Astrocyte (in vitro differentiated cells and primary cell): ENCODE measurements around the gene ENTPD2. TPM values are rescaled to one million over a fixed set of nuclear protein-coding genes. Genes with fewer than 3 reads are reported as not detected.

Experiments used
- DNase-seq: peaks from one replicate; pipeline ENCODE4 v3.0.0-alpha.2; 2010; ENCODE audit warnings: low read depth
- FAIRE-seq: peaks from 2 replicates; lab custom pipeline; 2011; peaks lifted over from hg19 to GRCh38; lab: Jason Lieb, UNC
- H2AFZ ChIP-seq: 2 replicates; pipeline ENCODE4 v1.6.0; 2012; ENCODE audit warnings: low read depth, low read length, inconsistent platforms
- H3K27ac ChIP-seq: 2 replicates; pipeline ENCODE4 v1.5.1; 2011; ENCODE audit warnings: low read depth, low read length, inconsistent platforms
- H3K27me3 ChIP-seq: 2 replicates; pipeline ENCODE4 v1.6.0; 2011; ENCODE audit warnings: low read length, inconsistent platforms; ENCODE audit not compliant: insufficient read depth
- H3K36me3 ChIP-seq: 2 replicates; pipeline ENCODE4 v1.5.1; 2011; ENCODE audit warnings: low read length, inconsistent platforms; ENCODE audit not compliant: insufficient read depth
- H3K4me1 ChIP-seq: 2 replicates; pipeline ENCODE4 v1.5.1; 2011; ENCODE audit warnings: low read length, inconsistent platforms; ENCODE audit not compliant: insufficient read depth
- H3K4me2 ChIP-seq: 2 replicates; pipeline ENCODE4 v1.6.0; 2012; ENCODE audit warnings: low read length, inconsistent platforms
- H3K4me3 ChIP-seq: 2 replicates; pipeline ENCODE4 v1.5.1; 2011; ENCODE audit warnings: low read depth, mild to moderate bottlenecking, low read length, inconsistent platforms; ENCODE audit not compliant: insufficient read depth
- H3K79me2 ChIP-seq: 2 replicates; pipeline ENCODE4 v1.6.0; 2012; ENCODE audit warnings: mild to moderate bottlenecking, low read length, inconsistent platforms; ENCODE audit not compliant: insufficient read depth
- H3K9ac ChIP-seq: 2 replicates; pipeline ENCODE4 v1.6.0; 2012; ENCODE audit warnings: mild to moderate bottlenecking, low read length, inconsistent platforms
- H3K9me3 ChIP-seq: 2 replicates; pipeline ENCODE4 v1.5.1; 2012; ENCODE audit warnings: low read depth, mild to moderate bottlenecking, low read length, inconsistent platforms; ENCODE audit not compliant: insufficient read depth
- H4K20me1 ChIP-seq: 2 replicates; pipeline ENCODE4 v1.6.0; 2012; ENCODE audit warnings: low read length, inconsistent platforms; ENCODE audit not compliant: insufficient read depth
- H3K27ac Mint-ChIP-seq: one replicate; pipeline ENCODE4 v1.8.0; 2021; ENCODE audit warnings: mild to moderate bottlenecking, mixed read lengths; ENCODE audit not compliant: unreplicated experiment
- H3K27me3 Mint-ChIP-seq: one replicate; pipeline ENCODE4 v1.8.0; 2021; ENCODE audit warnings: low read depth, mixed read lengths; ENCODE audit not compliant: unreplicated experiment
- H3K36me3 Mint-ChIP-seq: one replicate; pipeline ENCODE4 v1.8.0; 2021; ENCODE audit warnings: low read depth, mixed read lengths; ENCODE audit not compliant: unreplicated experiment
- H3K4me1 Mint-ChIP-seq: one replicate; pipeline ENCODE4 v1.8.0; 2021; ENCODE audit warnings: low read depth, mixed read lengths; ENCODE audit not compliant: unreplicated experiment
- H3K4me3 Mint-ChIP-seq: one replicate; pipeline ENCODE4 v1.8.0; 2021; ENCODE audit warnings: mild to moderate bottlenecking, moderate library complexity, mixed read lengths; ENCODE audit not compliant: unreplicated experiment
- H3K9me3 Mint-ChIP-seq: one replicate; pipeline ENCODE4 v1.8.0; 2021; ENCODE audit warnings: mild to moderate bottlenecking, mixed read lengths; ENCODE audit not compliant: unreplicated experiment
- EZH2 ChIP-seq: IDR thresholded peaks from 2 replicates; pipeline ENCODE4 v1.6.1; 2012; ENCODE audit warnings: mild to moderate bottlenecking, low read length, inconsistent platforms; ENCODE audit not compliant: insufficient read depth
- total RNA-seq: library from RNA; stranded (reverse); gene quantifications from 2 replicates; pipeline ENCODE4 v1.2.1, GENCODE V29; 2021
- TF ChIP-seq, protein P1 (sequence below): IDR thresholded peaks from 2 replicates; pipeline ENCODE4 v1.5.1; 2011; ENCODE audit warnings: low read depth, mild to moderate bottlenecking, inconsistent platforms, low read length, moderate library complexity; ENCODE audit not compliant: insufficient read depth

The ENTPD2 gene
- total RNA-seq, 1 donor from 2014 or later, result 0.14 TPM

DNA sequence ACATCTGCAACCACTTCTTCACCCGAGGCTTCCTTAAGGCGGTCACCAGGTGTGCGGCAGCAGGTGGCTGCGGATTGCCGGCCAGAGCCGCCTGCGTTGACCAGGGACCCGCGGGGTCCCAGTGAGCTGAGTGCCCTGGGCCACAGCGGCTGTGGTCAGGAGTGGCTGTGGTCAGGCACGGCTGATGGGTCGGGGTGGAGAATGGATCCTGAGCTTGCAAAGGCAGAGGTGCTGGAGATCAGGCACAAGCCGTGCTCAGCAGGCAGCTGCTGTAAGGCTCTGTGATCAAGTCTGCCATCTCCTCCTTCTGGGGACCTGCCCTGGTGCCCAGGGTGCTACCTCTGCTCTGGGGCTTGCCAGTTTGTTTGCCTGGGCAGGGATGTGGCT is 25.5 kb upstream of the ENTPD2 start:
- no peak overlapping the region for H2AFZ ChIP-seq
- no peak for FAIRE-seq

DNA sequence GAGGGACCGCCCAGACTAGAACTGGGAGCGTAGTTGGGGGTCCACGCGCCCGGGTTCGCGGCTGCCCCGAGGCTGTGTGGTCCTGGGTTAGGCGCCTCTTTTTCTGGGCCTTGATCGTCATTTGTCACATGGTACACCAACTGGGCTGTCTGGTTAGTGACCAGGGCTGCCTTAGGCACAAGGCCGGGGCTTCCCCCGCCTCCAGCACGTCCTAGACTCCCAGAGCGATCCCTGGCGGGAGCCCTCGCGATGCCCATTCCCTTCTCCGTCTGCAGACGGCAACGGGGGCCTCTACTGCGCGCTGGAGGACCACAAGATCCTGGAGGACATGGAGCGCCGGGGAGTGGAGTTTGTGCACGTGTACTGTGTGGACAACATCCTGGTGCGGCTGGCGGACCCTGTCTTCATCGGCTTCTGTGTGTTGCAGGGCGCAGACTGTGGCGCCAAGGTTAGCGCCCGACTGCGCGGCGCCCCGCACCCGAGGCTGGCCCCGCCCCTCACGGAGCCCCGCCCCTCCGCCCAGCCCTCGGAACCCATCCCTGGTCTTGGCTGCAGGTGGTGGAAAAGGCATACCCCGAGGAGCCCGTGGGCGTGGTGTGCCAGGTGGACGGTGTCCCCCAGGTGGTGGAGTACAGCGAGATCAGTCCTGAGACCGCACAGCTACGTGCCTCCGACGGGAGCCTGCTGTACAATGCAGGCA is 25.0 kb upstream of the ENTPD2 start:
- Mint-ChIP-seq H3K36me3 (peaks cover 6% of the 10 kb centered on the region), H3K27me3 (peaks cover 30% of the 10 kb centered on the region), H3K27ac (no peak overlapping the region), H3K9me3 (no peaks in the 10 kb centered on the region), H3K4me1 (peaks cover 11% of the 10 kb centered on the region), H3K4me3 (peak overlapping the region; percentile 62)
- peaks cover 22% of the 10 kb centered on the region for H4K20me1 ChIP-seq
- TF ChIP-seq, protein P1, sequence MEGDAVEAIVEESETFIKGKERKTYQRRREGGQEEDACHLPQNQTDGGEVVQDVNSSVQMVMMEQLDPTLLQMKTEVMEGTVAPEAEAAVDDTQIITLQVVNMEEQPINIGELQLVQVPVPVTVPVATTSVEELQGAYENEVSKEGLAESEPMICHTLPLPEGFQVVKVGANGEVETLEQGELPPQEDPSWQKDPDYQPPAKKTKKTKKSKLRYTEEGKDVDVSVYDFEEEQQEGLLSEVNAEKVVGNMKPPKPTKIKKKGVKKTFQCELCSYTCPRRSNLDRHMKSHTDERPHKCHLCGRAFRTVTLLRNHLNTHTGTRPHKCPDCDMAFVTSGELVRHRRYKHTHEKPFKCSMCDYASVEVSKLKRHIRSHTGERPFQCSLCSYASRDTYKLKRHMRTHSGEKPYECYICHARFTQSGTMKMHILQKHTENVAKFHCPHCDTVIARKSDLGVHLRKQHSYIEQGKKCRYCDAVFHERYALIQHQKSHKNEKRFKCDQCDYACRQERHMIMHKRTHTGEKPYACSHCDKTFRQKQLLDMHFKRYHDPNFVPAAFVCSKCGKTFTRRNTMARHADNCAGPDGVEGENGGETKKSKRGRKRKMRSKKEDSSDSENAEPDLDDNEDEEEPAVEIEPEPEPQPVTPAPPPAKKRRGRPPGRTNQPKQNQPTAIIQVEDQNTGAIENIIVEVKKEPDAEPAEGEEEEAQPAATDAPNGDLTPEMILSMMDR, result no peak
- TF ChIP-seq EZH2, result no peak
- H3K27ac ChIP-seq, result no peak overlapping the region
- FAIRE-seq (no peak), DNase-seq (no peak)
- H3K9me3 ChIP-seq, result no peaks in the 10 kb centered on the region
- H3K36me3 ChIP-seq, result peaks cover 3% of the 10 kb centered on the region
- peak overlapping the region; percentile 64 for H3K4me3 ChIP-seq
- H3K4me1 ChIP-seq, result peaks cover 27% of the 10 kb centered on the region
- peak overlapping the region; percentile 64 for H3K9ac ChIP-seq
- no peaks in the 10 kb centered on the region for H3K27me3 ChIP-seq
- peak overlapping the region; percentile 89 for H3K4me2 ChIP-seq
- no peak overlapping the region for H2AFZ ChIP-seq
- H3K79me2 ChIP-seq, result peaks cover 8% of the 10 kb centered on the region

More for the DNA sequence above, 25.5 kb upstream of the ENTPD2 start:
- no peak overlapping the region for H3K4me3 ChIP-seq
- H3K9me3 ChIP-seq, result no peaks in the 10 kb centered on the region
- H3K9me3 Mint-ChIP-seq, result no peaks in the 10 kb centered on the region
- H3K4me3 Mint-ChIP-seq, result no peak overlapping the region
- TF ChIP-seq, protein P1, result no peak
- TF ChIP-seq EZH2, result no peak
- no peak overlapping the region for H3K4me2 ChIP-seq
- peaks cover 15% of the 10 kb centered on the region for H3K4me1 Mint-ChIP-seq
- H3K27me3 ChIP-seq, result no peaks in the 10 kb centered on the region
- H4K20me1 ChIP-seq, result peaks cover 22% of the 10 kb centered on the region
- peaks cover 6% of the 10 kb centered on the region for H3K36me3 Mint-ChIP-seq
- H3K4me1 ChIP-seq, result peaks cover 33% of the 10 kb centered on the region
- no peak overlapping the region for H3K27ac ChIP-seq
- H3K79me2 ChIP-seq, result peaks cover 8% of the 10 kb centered on the region
- no peak overlapping the region for H3K9ac ChIP-seq
- H3K27me3 Mint-ChIP-seq, result peaks cover 28% of the 10 kb centered on the region
- no peak overlapping the region for H3K27ac Mint-ChIP-seq
- H3K36me3 ChIP-seq, result peaks cover 3% of the 10 kb centered on the region
- no peak for DNase-seq
